Astrocyte of the spinal cord (primary cell): ENCODE results near the gene COMMD7.
"Not testable (repeated sequence)": the region's sequence is repeated elsewhere in the genome, so short reads cannot be mapped to it uniquely, and the experiment has no call there.

Experiments
- DNase-seq: peaks from one replicate; pipeline ENCODE4 v3.0.0; 2011; ENCODE audit warnings: low read depth, low spot score
- H3K4me3 ChIP-seq: 2 replicates; pipeline ENCODE4 v1.5.1; 2011; ENCODE audit warnings: low read depth, mild to moderate bottlenecking, low read length, moderate library complexity
- CTCF ChIP-seq: IDR thresholded peaks from 2 replicates; pipeline ENCODE4 v1.5.1; 2012; ENCODE audit warnings: low read depth, mild to moderate bottlenecking, low read length, inconsistent platforms
- in situ Hi-C: cut with HindIII; loops from 2 replicates; pipeline ENCODE4 v1.10.0; 2017; ENCODE audit warnings: low sequenced_read_pairs

COMMD7 gene

GRCh38 chr20:32777177-32777956, 34.1 kb upstream of the COMMD7 start:
- TF ChIP-seq CTCF: no peak
- DNase-seq: no peak
- in situ Hi-C loops: no loop called here
- H3K4me3 ChIP-seq: no peak overlapping the region

GRCh38 chr20:32775336-32775991, 32.2 kb upstream of the COMMD7 start:
- TF ChIP-seq CTCF: no peak
- H3K4me3 ChIP-seq: no peak overlapping the region
- in situ Hi-C loops: no loop called here
- DNase-seq: no peak

- in situ Hi-C loops: no loop called here
- TF ChIP-seq CTCF: no peak
- no peak overlapping the region for H3K4me3 ChIP-seq
- no peak for DNase-seq
These were observed 30.6 kb upstream of the COMMD7 start for GRCh38 chr20:32773855-32774254.

- in situ Hi-C loops: no loop called here
- H3K4me3 ChIP-seq: no peak overlapping the region
- DNase-seq: no peak
- TF ChIP-seq CTCF: no peak
These were observed 30.0 kb upstream of the COMMD7 start for GRCh38 chr20:32773223-32773622.

GRCh38 chr20:32772046-32772445, 28.8 kb upstream of the COMMD7 start:
- DNase-seq: no peak
- TF ChIP-seq CTCF: no peak
- in situ Hi-C loops: no loop called here

GRCh38 chr20:32767418-32768198, 24.3 kb upstream of the COMMD7 start:
- TF ChIP-seq CTCF: no peak
- no peak for DNase-seq
- in situ Hi-C loops: no loop called here
- H3K4me3 ChIP-seq: no peak overlapping the region

More at GRCh38 chr20:32772046-32772445, 28.8 kb upstream of the COMMD7 start:
- H3K4me3 ChIP-seq: no peak overlapping the region

GRCh38 chr20:32765230-32765875, 22.1 kb upstream of the COMMD7 start:
- in situ Hi-C loops, H3K4me3 ChIP-seq, DNase-seq: not testable (repeated sequence)
